Measurements from ENCODE around the gene ATCAY.
"Not testable (repeated sequence)": the region's sequence is repeated elsewhere in the genome, so short reads cannot be mapped to it uniquely, and the experiment has no call there.

The ATCAY gene

GRCh38 chr19:3949997-3950859 is 69.7 kb downstream of the ATCAY start:
- no peaks in the 10 kb centered on the region for H3K9me3 ChIP-seq (ENCODE audit: control insufficient read depth, low read length)
- no peaks in the 10 kb centered on the region for H3K4me1 ChIP-seq
- H3K27ac ChIP-seq: no peak overlapping the region
- no peak for TF ChIP-seq CTCF (IDR thresholded peaks at IDR 0.05)
- H3K36me3 ChIP-seq (ENCODE audit: control insufficient read depth, insufficient read depth, low read length): no peaks in the 10 kb centered on the region
- H3K9ac ChIP-seq: no peak overlapping the region
- H2AFZ ChIP-seq: no peak overlapping the region
- H3K27me3 ChIP-seq (ENCODE audit: control insufficient read depth, insufficient read depth, low read length): no peaks in the 10 kb centered on the region
- no peak overlapping the region for H3K4me2 ChIP-seq (ENCODE audit: low read length)
- H3K79me2 ChIP-seq: no peaks in the 10 kb centered on the region
- H3K4me3 ChIP-seq (ENCODE audit: low read depth, low read length): no peak overlapping the region

GRCh38 chr19:3950871-3951861 is 70.7 kb downstream of the ATCAY start:
- no peak overlapping the region for H3K27ac ChIP-seq
- H3K27me3 ChIP-seq (ENCODE audit: control insufficient read depth, insufficient read depth, low read length): no peaks in the 10 kb centered on the region
- no peak overlapping the region for H3K9ac ChIP-seq
- no peak overlapping the region for H3K4me2 ChIP-seq (ENCODE audit: low read length)
- H2AFZ ChIP-seq: no peak overlapping the region
- H3K4me3 ChIP-seq (ENCODE audit: low read depth, low read length): no peak overlapping the region
- TF ChIP-seq CTCF (IDR thresholded peaks at IDR 0.05): no peak
- H3K79me2 ChIP-seq: no peaks in the 10 kb centered on the region
- no peaks in the 10 kb centered on the region for H3K9me3 ChIP-seq (ENCODE audit: control insufficient read depth, low read length)
- no peaks in the 10 kb centered on the region for H3K36me3 ChIP-seq (ENCODE audit: control insufficient read depth, insufficient read depth, low read length)
- no peaks in the 10 kb centered on the region for H3K4me1 ChIP-seq

GRCh38 chr19:3952755-3953276 is 72.3 kb downstream of the ATCAY start:
- H3K4me1 ChIP-seq; H3K36me3 ChIP-seq (ENCODE audit: control insufficient read depth, insufficient read depth, low read length); H3K27me3 ChIP-seq (ENCODE audit: control insufficient read depth, insufficient read depth, low read length); H3K9ac ChIP-seq; H3K79me2 ChIP-seq; H3K9me3 ChIP-seq (ENCODE audit: control insufficient read depth, low read length); H2AFZ ChIP-seq; H3K4me3 ChIP-seq (ENCODE audit: low read depth, low read length); H3K4me2 ChIP-seq (ENCODE audit: low read length); H3K27ac ChIP-seq: not testable (repeated sequence)

GRCh38 chr19:3954107-3954506 is 73.6 kb downstream of the ATCAY start:
- Histone ChIP-seq H2AFZ (no peak overlapping the region), H3K4me2 (ENCODE audit: low read length) (no peak overlapping the region), H3K27me3 (ENCODE audit: control insufficient read depth, insufficient read depth, low read length) (no peaks in the 10 kb centered on the region), H3K4me1 (no peaks in the 10 kb centered on the region), H3K36me3 (ENCODE audit: control insufficient read depth, insufficient read depth, low read length) (no peaks in the 10 kb centered on the region), H3K4me3 (ENCODE audit: low read depth, low read length) (no peak overlapping the region), H3K79me2 (no peaks in the 10 kb centered on the region), H3K9ac (no peak overlapping the region), H3K9me3 (ENCODE audit: control insufficient read depth, low read length) (no peaks in the 10 kb centered on the region), H3K27ac (no peak overlapping the region)
- no peak for TF ChIP-seq CTCF (IDR thresholded peaks at IDR 0.05)

GRCh38 chr19:3955276-3955675 is 74.8 kb downstream of the ATCAY start:
- H3K27me3 ChIP-seq (ENCODE audit: control insufficient read depth, insufficient read depth, low read length); H3K4me3 ChIP-seq (ENCODE audit: low read depth, low read length); H3K9ac ChIP-seq; H3K36me3 ChIP-seq (ENCODE audit: control insufficient read depth, insufficient read depth, low read length); H3K9me3 ChIP-seq (ENCODE audit: control insufficient read depth, low read length); H3K27ac ChIP-seq; H2AFZ ChIP-seq; H3K4me1 ChIP-seq; H3K4me2 ChIP-seq (ENCODE audit: low read length); H3K79me2 ChIP-seq: not testable (repeated sequence)

Measured in parathyroid adenoma (tissue), 2 donors.